Islet precursor cell (in vitro differentiated cells): ENCODE measurements around the gene MEGF11.

Experiments used
- DNase-seq: peaks from one replicate; pipeline ENCODE4 v3.0.0-alpha.2; 2018

Gene MEGF11

DNA sequence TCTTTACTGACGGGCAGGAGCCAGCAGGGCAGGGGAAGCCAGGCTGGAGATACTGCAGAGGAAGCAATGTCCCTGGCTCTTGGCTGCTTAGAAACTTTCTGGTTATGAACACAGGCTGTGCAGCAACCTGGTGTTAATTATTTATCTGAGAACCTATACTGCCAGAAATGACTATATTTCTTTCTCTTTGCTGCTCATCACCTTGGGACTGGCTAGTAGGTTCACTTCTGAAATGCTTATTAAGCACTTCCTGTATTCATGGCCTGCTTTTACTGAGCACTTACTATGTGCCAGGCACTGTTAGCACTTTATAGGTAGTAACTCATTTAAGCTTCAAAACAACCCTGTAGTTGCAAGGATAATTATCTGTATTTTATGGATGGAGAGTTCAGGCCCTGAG lies 326.7 kb downstream of the MEGF11 start:
- DNase-seq = no peak

DNA sequence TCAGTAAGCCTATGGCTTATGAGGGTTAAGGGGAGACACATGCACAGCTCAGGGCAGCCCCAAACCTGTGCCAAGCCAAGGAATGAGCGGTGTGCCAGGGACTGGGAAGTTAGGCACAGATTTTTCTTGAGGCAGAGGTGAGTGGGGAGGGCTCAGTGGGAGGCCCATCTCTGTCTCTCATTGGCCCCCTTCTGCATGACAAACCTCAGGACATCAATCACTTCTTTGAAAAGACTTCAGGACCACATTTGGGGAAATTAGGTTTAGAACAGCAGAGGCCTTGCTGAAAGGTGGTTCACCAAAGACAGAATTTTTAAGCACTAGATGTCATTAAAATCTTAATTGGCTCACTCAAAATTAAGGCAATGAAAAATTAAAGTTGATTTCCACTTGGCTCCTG lies 327.1 kb downstream of the MEGF11 start:
- DNase-seq = no peak

DNA sequence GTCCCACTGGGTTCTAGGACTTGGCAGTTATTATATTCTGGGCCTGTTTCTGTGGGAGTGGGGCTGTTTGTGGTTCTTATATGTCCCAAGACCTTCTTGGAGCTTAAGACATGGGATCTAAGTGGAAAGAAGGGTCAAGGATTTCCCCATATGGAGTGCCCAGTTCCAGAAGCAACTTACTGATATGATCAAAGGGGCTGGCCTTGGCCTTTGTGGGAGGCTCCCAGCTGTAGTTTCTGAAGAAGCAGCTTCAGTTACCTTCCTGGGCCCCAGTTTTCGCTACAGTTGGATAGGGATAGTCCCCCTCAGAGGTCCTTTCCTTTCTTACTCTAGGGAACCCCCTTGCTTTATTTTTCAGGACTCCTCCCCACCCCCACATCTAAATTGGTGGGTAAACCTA lies 328.2 kb downstream of the MEGF11 start:
- no peak for DNase-seq

DNA sequence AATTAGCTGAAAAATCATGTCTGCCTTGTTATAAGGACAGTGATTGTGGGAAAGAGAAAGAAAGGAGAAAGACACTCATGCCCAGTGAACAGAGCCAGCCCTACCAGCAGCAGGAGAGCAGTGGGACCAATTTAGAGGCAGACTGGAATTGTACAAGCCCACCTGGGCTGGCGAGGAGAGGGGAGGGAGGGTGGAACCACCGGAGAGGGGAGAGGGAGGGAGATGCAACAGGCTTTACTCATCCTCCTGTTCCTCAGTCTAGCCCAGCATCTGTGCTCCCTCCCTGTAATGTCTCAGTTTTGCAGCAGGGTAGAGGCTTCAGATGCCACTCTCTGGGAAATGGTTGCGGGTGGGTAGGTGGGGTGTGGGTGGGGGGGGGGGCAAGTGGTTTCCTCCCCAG lies 329.5 kb downstream of the MEGF11 start:
- DNase-seq = no peak

DNA sequence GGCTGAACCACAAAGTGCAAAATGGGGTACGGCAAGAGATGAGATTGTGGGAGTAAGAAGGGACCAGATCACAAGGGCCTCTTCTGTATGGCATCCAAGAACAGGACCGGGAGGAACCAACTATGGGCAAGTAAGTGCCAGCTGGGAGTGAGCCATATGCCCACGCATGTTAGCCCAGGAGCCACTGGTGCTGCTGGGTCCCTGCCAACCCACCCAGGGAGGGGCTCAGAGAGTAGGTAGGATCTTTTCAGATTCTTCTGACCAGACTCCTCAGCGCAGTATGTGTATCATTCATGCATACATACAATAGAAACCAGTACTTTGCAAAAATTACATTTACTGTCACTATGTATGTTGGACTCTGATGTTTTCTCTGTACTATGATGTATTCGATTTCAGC lies 330.3 kb downstream of the MEGF11 start:
- DNase-seq = no peak

DNA sequence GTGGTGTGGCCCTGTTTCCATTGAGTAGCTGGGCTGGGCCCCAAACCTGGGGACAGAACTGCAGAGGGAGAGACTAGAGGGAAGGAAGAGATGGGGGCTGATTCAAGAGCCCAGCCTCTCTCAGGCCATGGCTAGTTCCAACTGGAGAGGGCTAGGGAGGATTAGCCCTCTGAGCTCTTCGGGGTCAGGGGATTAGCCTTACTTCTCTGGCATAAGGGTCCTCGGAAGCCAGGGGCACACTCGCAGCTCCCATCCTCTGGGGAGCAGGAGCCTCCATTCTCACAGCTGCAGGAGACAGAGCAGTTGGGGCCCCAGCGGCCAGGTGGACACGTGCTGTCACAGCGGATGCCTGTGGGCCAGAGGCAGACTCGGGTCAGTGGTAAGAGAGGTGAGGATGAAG lies 330.9 kb downstream of the MEGF11 start:
- no peak for DNase-seq

DNA sequence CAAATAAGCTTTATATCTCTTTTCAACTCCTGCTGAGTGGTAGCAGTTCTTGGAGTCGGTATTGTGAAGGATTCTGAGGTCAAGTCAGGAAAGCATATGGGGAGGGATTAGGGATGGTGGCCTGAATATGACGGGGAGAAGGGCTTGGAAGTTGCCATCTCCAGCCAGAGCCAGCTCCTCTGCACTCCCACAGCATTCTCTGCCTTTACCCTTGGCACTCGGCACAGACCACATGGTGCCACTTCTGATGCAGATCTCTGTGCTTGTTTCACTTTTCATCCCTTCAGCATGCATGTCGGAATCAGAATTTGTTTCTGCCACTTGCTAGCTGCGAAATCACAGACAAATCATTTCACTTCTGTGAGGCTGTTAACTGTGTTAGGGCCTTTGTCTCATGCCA lies 331.8 kb downstream of the MEGF11 start:
- DNase-seq = no peak

DNA sequence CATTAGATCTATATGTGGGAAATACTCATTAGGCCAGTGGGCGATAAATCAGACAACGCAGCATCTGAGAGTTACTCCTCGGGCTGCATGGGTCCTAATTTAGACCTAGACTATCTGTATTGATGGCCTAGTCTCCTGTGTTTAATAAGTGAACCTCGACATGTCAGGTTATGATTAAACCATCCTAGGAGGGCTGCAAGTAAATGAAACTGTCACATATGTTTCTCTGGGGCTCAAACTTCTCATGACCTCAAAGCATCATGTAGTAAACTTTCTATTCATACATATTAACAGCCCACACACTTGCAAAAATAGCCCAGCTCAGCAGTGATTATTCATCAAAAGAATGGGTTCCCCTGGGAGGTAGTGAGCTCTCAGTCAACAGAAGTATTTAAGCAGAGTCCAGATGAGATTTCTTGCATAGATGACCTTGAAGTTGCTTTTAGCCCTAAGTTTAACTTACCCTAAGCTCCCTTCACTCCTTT lies 332.7 kb downstream of the MEGF11 start:
- DNase-seq = no peak

DNA sequence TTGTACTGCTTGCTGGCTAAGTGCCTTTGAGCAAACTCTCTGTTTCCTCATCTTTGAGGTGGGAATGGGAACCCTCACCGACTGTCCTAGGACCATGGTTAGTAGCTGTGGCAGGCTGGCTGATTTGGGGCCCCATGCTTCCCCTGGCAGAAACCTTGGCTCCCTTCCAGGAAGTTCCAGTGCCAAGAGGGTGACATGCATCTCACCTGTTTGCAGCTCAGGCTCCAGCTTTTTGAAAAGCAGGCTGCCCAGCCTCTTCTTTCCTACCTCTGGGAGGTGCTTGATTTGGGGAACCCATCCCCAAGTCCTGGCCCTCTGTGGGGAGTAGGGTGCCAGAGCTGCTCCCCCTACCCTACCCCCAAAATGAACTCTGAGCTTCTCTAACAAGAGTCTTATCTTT lies 333.4 kb downstream of the MEGF11 start:
- no peak for DNase-seq

DNA sequence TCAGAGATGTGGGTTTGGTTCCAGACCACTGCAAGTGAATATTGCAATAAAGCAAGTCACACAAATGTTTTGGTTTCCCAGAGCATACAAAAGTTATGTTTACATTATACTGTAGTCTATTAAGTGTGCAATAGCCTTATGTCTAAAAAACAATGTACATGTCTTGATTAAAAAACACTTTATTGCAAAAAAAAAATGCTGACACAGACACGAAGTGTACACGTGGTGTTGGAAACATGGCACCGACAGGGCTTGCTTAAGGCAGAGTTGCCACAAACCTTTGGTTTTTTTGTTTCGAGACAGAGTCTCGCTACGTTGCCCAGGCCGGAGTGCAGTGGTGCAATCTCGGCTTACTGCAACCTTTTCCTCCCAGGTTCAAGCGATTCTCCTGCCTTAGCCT lies 334.2 kb downstream of the MEGF11 start:
- no peak for DNase-seq

DNA sequence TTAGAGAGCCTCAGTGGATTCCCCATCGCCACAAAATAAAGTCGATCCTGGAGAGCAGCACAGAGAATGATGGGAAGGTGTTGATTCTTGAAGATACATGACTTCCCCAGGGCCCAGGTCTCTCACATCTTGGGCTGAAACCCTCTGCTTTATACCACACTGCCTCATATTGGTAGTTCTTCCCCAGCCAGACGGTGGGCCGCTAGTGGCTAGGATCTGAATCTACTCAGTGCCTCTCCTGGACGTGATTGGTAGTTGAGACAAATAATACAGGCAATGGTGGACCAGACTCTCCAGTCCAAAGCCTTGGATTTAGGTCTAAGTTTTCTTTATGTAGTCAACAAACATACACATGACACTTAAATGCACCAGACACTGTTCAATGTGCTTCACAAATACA lies 334.6 kb downstream of the MEGF11 start:
- no peak for DNase-seq

DNA sequence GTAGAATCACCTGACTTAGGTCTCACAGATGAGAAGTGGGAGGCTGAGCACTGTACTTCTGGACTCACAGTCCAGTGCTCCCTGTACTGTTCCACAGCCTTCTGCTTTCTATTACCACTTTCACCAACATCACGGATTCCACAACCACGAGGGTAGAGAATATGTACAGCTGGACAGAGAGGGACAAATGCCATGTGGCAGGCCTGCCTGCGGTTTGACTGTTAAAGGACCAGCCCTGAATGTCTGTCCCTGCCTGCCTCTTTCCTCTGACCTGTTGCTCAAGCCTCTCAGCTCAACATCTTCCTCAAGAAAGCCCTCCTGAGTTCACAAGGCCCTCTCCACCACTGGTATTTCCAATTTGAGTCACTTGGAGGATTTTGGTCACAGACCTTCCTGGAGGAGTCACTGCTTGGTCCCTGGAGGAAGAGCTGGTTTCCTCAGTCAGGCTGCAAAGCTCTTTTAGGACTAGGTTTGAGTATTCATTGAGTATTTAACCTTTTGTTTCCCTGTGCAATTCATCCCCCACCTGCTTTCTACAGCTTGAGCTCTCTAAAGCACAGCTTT lies 335.1 kb downstream of the MEGF11 start:
- no peak for DNase-seq

DNA sequence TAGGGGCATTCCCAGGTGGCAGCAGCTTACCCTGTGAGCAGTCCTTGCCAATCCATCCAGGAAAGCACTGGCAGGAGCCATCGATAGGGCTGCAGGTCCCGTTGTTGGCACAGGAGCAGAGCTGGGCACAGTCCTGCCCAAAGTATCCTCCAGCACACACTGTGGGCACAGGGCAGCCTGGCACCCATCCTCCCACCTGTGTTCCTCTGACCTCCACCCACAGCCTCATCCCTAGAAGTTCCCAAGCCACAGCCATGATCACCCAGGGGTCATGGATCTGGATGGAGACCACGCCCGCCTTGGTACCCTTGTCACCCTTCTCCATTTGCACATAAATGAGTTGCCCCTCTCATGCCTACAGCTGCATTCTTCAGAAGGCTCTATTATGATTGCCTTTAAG lies 335.6 kb downstream of the MEGF11 start:
- DNase-seq = no peak

DNA sequence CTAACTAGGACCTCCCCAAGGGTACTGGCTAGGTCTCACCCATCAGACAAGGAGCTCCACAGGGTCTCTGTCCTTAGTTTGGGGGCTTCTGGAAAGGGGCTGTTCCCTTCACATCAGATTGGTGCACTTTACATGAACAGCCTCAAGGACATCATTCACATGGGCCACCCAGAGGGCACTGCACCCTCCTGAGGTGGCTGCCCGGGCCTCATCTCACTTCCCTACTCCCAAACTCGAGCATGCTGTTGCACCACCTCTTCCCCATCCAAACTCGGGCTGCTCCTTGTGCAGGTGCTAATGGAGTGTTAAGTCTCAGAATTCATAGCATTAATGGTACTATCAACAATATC lies 336.2 kb downstream of the MEGF11 start:
- DNase-seq = no peak

DNA sequence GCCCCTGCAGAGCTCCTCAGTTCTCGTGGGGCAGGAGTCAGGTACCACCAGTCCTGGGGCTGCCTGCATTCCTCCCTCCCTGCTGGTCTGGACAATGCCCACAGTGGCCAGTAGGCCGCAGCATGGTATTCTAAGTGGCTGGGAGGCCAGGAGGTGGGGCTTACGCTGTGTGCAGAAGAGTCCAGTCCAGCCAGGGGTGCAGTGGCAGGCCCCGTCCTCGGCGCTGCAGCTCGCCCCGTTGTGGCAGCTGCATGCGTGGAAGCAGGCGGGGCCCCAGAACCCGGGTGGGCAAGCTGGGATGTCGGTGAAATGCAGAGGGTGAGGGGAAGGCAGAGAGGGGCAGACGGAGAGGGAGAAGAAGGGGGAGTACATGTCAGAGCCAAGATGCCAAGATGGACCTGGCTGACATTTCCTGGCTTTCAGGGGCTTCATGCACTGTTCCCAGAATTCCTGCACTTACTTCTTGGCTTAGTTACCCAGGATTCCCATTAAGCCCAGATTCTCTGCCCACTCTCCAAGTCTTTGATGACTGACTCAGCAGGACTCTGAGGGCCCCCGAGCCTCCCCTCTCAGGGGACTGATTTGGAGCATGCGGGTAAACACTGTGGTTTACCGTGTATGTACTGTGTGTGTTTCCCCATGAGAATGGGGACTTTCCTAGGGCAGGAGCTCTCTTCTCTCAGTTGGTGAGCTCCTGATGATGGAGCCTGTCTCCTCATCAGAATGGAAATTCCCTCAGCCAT lies 336.7 kb downstream of the MEGF11 start:
- DNase-seq = peak; percentile 92

DNA sequence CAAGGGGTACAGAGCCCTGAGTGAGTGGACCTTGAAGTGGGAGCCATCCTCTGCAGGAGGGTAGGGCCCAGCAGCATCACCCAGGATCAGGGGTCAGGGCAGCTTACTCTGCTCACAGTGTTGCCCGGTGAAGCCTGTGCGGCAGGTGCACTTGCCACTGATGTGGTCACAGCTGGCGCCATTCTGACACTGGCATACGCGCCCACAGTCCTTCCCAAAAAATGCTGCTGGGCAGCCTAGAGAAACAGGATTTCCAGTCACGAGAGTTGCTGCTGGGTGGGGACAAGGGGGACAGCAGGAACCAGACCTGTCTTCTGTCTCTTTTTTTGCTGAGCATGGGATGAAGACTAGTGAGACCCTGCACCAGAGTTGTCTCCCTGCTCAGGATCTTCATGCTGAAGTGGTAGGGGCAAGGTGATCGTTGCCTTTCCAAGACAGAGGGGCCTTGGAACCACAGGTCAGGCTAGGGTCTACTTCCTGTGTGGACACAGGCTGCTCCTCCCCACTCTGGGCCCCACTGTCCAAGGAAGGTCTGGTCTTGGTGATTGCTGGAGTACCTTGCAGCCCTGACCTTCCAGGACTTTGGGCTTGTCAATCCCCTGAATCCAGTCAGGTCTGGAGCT lies 337.4 kb downstream of the MEGF11 start:
- DNase-seq = peak; percentile 41

DNA sequence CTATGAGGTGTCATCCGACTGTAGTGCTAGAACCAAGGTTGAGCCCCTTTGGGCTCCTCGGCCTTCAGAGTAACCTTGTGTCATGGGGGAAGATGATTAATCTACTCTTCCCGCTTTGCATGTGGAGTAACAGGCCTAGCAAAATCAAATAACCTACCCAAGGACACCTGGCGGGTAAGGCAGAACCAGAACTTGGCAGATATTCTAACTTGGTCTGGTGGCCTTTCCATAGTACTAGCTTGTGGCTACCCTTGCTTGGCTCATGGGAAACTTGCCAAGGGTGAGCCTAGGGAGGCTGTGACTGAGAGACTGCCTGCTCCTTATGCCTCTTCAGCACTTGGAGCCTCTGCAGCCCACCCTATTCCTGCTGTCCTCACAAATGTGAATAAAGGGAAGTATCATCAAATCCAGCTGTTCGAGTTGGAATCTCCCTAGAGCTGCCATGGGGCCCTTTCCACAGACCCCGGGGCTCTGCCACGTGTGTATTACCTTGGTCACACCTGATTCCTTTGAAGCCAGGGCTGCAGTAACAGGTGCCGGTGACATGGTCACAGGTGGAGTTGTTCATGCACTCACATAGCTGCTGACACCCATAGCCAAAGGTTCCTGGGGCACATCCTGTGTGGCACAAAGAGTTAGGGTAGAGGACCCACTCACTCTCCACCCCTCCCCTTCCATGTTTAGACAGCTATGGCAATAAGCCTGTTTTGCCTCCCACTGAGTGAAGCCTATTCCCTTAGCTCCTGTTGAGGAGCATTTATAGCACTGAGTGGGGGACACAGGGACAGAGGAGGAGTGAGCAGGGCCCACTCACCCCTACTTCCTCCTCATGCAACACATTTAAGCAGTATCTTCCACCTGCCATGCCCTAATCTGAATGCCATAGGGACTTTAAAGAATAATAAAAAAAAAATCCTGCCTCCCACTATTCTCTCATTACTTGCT lies 338.3 kb downstream of the MEGF11 start:
- peak; percentile 39 for DNase-seq

DNA sequence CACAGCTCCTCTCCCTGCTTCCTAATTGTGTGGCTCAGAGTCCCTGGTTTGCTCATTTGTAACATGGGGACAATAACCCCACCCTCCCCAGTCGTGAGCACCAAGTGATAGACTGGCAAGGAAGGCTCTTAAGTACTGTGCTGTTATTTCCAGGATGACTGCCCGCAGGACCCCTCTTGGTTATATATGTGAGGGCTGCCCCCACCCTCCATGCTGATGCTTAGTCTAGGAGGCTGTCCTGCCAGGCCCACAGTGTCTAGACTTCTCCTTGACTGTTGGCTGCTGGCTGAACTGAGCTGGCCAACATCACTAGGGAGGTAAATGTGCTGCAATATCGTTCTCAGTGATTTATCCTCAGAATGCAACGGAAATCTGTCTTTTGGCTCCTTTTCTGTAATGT lies 339.2 kb downstream of the MEGF11 start:
- peak; percentile 45 for DNase-seq

DNA sequence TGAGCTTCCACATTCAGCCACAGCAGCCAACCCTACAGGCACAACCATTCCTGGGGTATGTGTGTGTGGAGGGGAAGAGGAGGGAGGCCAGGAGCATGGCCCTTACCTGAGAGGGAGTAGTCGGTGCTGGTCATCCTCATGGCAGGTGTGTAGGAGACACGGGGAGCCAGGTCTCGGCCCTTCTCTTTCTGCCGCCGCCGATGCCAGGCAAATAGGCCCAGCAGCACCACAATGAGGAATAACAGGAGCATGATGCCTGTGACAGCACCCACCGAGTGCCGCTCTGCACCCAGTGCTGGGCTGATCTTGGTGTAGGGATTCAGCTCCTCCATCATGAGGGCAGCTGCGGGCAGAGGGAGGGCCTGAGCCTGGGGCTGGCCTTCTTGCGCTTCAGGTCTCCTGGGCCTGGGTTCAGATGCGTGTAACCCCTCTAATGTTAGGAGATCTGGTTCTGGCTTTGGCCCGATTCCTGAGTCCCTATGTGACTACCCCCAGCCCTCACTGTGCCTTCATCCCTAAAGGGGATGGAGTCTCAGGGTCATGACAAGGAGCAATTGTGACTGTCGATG lies 339.8 kb downstream of the MEGF11 start:
- peak; percentile 32 for DNase-seq

DNA sequence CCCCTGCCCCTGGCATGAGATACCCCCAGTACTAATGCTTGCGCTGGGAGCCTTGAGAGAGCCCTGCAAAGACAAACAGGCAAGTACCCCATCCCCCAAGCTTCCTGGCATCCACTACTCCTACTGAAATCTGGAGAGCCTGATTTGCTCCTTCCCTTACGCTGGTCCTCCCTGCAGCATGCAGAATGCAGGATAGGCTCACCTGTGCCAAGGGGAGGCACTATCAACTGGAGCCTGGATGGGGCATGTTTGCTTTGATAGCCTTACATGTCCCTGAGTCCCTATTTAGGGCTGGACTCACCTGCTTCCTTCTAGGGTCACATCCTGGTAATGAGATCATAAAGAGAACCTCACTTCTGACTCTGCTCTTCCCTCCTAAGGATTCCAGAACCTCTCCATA lies 341.3 kb downstream of the MEGF11 start:
- DNase-seq = no peak

DNA sequence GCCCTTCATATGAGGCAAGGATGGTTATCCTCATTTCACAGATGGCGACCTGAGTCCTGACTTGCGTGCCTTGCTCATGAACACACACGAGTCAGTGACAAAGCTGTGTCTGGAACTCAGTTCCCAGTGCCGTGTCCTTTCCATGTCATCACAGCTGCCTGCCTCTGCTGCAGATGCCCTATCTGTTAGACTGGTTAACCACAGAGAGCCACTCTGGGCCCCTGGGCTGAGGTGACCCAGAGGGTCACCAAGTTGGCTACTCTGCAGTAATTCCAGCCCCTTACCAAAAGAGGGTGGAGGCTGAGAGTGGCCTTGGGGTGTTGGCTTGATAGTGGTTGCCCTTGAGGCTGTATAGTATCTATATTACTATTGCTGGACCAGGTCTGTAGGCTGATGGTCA lies 343.2 kb downstream of the MEGF11 start:
- DNase-seq = no peak

DNA sequence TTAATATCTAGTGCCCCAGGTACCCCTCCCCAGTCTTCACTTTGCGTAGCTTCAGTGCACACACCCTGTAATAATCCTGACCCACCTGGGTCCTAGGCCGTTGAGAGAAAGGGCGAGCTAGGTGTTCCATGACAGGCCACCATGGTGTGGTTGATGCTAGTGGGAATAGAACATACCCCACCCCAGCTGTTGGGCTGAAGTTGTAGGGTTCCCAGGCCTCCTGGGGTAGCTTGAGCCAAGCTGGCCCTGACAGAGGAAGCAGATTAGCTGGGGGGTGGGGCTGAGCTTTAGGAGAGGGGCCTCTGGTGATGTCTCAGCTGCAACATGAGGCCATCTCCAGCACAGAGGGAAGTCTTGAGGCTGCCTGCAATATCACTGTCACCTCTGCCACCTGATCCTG lies 343.7 kb downstream of the MEGF11 start:
- DNase-seq = no peak

DNA sequence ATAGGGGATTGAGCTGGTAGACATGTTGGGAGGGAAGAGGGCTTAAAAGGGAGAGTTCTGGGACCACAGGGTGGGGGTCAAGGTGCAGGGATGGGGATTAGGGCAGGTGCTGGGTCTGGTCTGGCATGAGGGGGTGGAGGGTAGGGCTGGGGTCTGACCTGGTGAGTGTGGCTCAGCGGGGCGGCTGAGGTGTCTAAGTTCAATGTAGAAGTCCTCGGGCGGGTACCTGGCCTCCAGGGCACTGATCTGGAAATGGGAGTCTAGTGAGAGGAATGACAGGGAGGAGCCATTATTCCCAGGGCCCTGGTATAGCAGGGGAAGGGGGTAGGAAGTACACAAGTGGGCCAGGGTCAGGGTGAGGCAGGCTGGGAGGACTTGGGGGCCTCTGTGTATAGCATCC lies 344.7 kb downstream of the MEGF11 start:
- DNase-seq = no peak
